K562 (cell line): ENCODE data around the gene CHST2. TPM values are rescaled to one million over a fixed set of nuclear protein-coding genes. Genes with fewer than 3 reads are reported as not detected.

Source experiments
- ATAC-seq: fragments of 200-7000 bp; cut with Tn5 transposase; 3 replicates; pipeline ENCODE4 v1.9.1; 2020; ENCODE audit warnings: moderate library complexity
- BruUV-seq: library from RNA; stranded (reverse); fragments of 400-500 nt; replicated peaks from 2 replicates; lab custom pipeline; 2021; lab: Mats Ljungman, UMichigan
- CTCF ChIA-PET: fragments of 300-600 bp; formaldehyde crosslinking; extraction: SDS; loops from one replicate; lab custom pipeline; 2021; ENCODE audit warnings: low intra/inter-chr PET ratio; lab: Yijun Ruan, JAX
- POLR2A ChIA-PET: fragments of 300-600, 350-650 bp; sonication (Branson Sonifier 250); formaldehyde crosslinking; extraction: SDS; loops from one replicate; lab custom pipeline; 2021; ENCODE audit warnings: antibody characterized with exemption, inconsistent platforms; lab: Yijun Ruan, JAX
- DNase-seq, 4 experiments: peaks; one replicate each; pipeline versions ENCODE4 v3.0.0 to v3.0.0-alpha.2; 2011 to 2018; ENCODE audit warnings: low spot score in 3 of 4, mixed read lengths in 3 of 4; ENCODE audit errors: extremely low read depth in 1 of 4
- FAIRE-seq: peaks from 2 replicates; lab custom pipeline; 2011; peaks lifted over from hg19 to GRCh38; lab: Jason Lieb, UNC
- H2AFZ ChIP-seq: 2 replicates; pipeline ENCODE4 v1.6.0; 2011; ENCODE audit warnings: low read depth, low read length, control low read depth, inconsistent platforms
- H3K27ac ChIP-seq: fragments of 200-600 bp; 3 replicates; pipeline ENCODE4 v1.8.0; 2011; ENCODE audit warnings: low read depth, mild to moderate bottlenecking, control low read depth, inconsistent platforms, low read length, moderate library complexity, mixed read lengths; ENCODE audit errors: extremely low read depth
- H3K27me3 ChIP-seq, 2 experiments: fragments of 300-600 bp in 1 of 2; 2 replicates in 1 of 2; 3 replicates in 1 of 2; pipeline versions ENCODE4 v1.6.0 to v1.8.0; 2011; ENCODE audit warnings: inconsistent platforms in 2 of 2, low read length in 2 of 2, mild to moderate bottlenecking in 1 of 2, mixed read lengths in 1 of 2, moderate library complexity in 1 of 2; ENCODE audit not compliant: control insufficient read depth in 2 of 2, insufficient read depth in 2 of 2
- H3K36me3 ChIP-seq: fragments of 300-600 bp; 3 replicates; pipeline ENCODE4 v1.8.0; 2011; ENCODE audit warnings: mild to moderate bottlenecking, low read length, inconsistent platforms; ENCODE audit not compliant: control insufficient read depth, insufficient read depth
- H3K4me1 ChIP-seq, 2 experiments: fragments of 200-600 bp in 1 of 2; replicated peaks in 1 of 2; 2 replicates in 1 of 2; 3 replicates in 1 of 2; pipeline versions ENCODE4 v1.5.1 to v1.8.0; 2011; ENCODE audit warnings: inconsistent platforms in 2 of 2, low read length in 2 of 2, mild to moderate bottlenecking in 1 of 2, mixed read lengths in 1 of 2, moderate library complexity in 1 of 2; ENCODE audit not compliant: control insufficient read depth in 2 of 2, insufficient read depth in 2 of 2
- H3K4me2 ChIP-seq: 2 replicates; pipeline ENCODE4 v1.6.1; 2011; ENCODE audit warnings: low read length, control low read depth, inconsistent platforms, mixed read lengths; ENCODE audit not compliant: insufficient read depth
- H3K4me3 ChIP-seq: fragments of 200-600 bp; sonication (generic), shearing (Covaris generic); 2 replicates; pipeline ENCODE4 v1.5.1; 2016; ENCODE audit warnings: control low read depth, inconsistent platforms
- H3K79me2 ChIP-seq: fragments of 200-600 bp; 3 replicates; pipeline ENCODE4 v1.8.0; 2011; ENCODE audit warnings: low read length, inconsistent platforms; ENCODE audit not compliant: control insufficient read depth, insufficient read depth
- H3K9ac ChIP-seq, 2 experiments: 2 replicates each; pipeline versions ENCODE4 v1.6.0 to v1.6.1; 2011; ENCODE audit warnings: low read depth in 2 of 2, low read length in 2 of 2, control low read depth in 1 of 2, inconsistent platforms in 1 of 2, mild to moderate bottlenecking in 1 of 2, mixed read lengths in 1 of 2; ENCODE audit not compliant: insufficient read depth in 1 of 2
- H3K9me1 ChIP-seq: one replicate; pipeline ENCODE4 v1.6.0; 2011; ENCODE audit warnings: inconsistent platforms, mild to moderate bottlenecking, low read length, moderate library complexity; ENCODE audit not compliant: control insufficient read depth, insufficient read depth
- H3K9me3 ChIP-seq: replicated peaks from 2 replicates; pipeline ENCODE4 v1.5.1; 2011; ENCODE audit warnings: low read depth, low read length, inconsistent platforms; ENCODE audit not compliant: control insufficient read depth, insufficient read depth
- H4K20me1 ChIP-seq: replicated peaks from 2 replicates; pipeline ENCODE4 v1.6.1; 2011; ENCODE audit warnings: low read length, inconsistent platforms, mixed read lengths; ENCODE audit not compliant: control insufficient read depth, insufficient read depth
- FOXJ2 ChIP-seq: fragments of 200-800 bp; sonication (Bioruptor generic); IDR thresholded peaks from 2 replicates; pipeline ENCODE4 v1.6.1; 2016; ENCODE audit warnings: missing genetic modification characterization, missing compliant biosample characterization
- GATAD2A ChIP-seq: fragments of 450-650 bp; IDR thresholded peaks from 2 replicates; pipeline ENCODE4 v1.6.1; 2017
- KDM1A ChIP-seq, 2 experiments: fragments of 450-650 bp; IDR thresholded peaks; 2 replicates each; pipeline ENCODE4 v1.6.1; 2016; ENCODE audit warnings: mild to moderate bottlenecking in 2 of 2
- KLF10 ChIP-seq: fragments of 250-450 bp; sonication (Bioruptor Pico); IDR thresholded peaks from 2 replicates; pipeline ENCODE4 v1.6.1; 2021; ENCODE audit warnings: matching md5 sums
- PCBP1 ChIP-seq: fragments of 200-400 bp; formaldehyde crosslinking; IDR thresholded peaks from 2 replicates; pipeline ENCODE4 v1.6.1; 2018; ENCODE audit warnings: mild to moderate bottlenecking, low read depth, low read length; ENCODE audit not compliant: poor library complexity, severe bottlenecking
- PPARD ChIP-seq: fragments of 250-450 bp; sonication (Bioruptor Pico); IDR thresholded peaks from 2 replicates; pipeline ENCODE4 v1.8.0; 2022; ENCODE audit warnings: inconsistent platforms, mild to moderate bottlenecking, moderate library complexity
- ZC3H4 ChIP-seq: sonication (generic); formaldehyde crosslinking; IDR thresholded peaks from 2 replicates; pipeline ENCODE4 v1.9.0; 2021; ENCODE audit warnings: missing genetic modification reagents, borderline replicate concordance
- ZNF12 ChIP-seq: sonication (generic); formaldehyde crosslinking; IDR thresholded peaks from 2 replicates; pipeline ENCODE4 v1.4.0; 2020; ENCODE audit warnings: mild to moderate bottlenecking, missing genetic modification reagents
- ZNF224 ChIP-seq: sonication (generic); formaldehyde crosslinking; IDR thresholded peaks from 2 replicates; pipeline ENCODE4 v1.8.0; 2022; ENCODE audit warnings: mild to moderate bottlenecking, missing genetic modification reagents
- ZNF316 ChIP-seq: fragments of 450-650 bp; IDR thresholded peaks from 2 replicates; pipeline ENCODE4 v1.6.1; 2016
- ZNF77 ChIP-seq: fragments of 250-450 bp; sonication (Bioruptor Pico); IDR thresholded peaks from 2 replicates; pipeline ENCODE4 v1.5.0; 2020
- WGBS: fragments of 100-300 bp; shearing (Covaris generic); methylation state at CpG from one replicate; pipeline ENCODE4 v1.1.6; 2016; ENCODE audit warnings: low coverage, mixed read lengths; ENCODE audit not compliant: insufficient coverage; ENCODE audit errors: missing lambda C conversion rate; 5-methylcytosine and 5-hydroxymethylcytosine counted together
- in situ Hi-C: fragments of 300-500 bp; cut with MboI; formaldehyde crosslinking; loops from 4 replicates; pipeline ENCODE4 v1.15.0; 2018; ENCODE audit warnings: inconsistent platforms, mixed read lengths
- intact Hi-C: fragments of 100-400 bp; cut with micrococcal nuclease; formaldehyde crosslinking; loops from 2 replicates; pipeline ENCODE4 v1.14.2; 2022
- polyA plus RNA-seq, 8 experiments: library from polyadenylated mRNA; depleted of rRNA in 4 of 8; stranded (reverse) in 5 of 8; unstranded in 3 of 8; fragments of >200 nt; fragmentation: Nextera tagmentation in 2 of 8; fragmentation: Illumina TruSeq in 1 of 8; extraction: Ambion mirVana in 2 of 8; extraction: Trizol in 1 of 8; gene quantifications; 2 replicates each; pipeline versions ENCODE4 v1.2.1 to v1.2.3, GENCODE V29; 2011 to 2014; ENCODE audit warnings: inconsistent platforms in 1 of 8, missing spikeins in 1 of 8
- total RNA-seq, 7 experiments: library from RNA; depleted of rRNA in 6 of 7; stranded (reverse); fragments of >200 nt in 6 of 7; fragmentation: Illumina TruSeq in 2 of 7; extraction: Trizol in 2 of 7; gene quantifications; 2 replicates each; pipeline versions ENCODE4 v1.2.1 to v1.2.3, GENCODE V29; 2011 to 2021; ENCODE audit warnings: low replicate concordance in 1 of 7

The CHST2 gene
- total and polyA plus RNA-seq, 9 of the 15 experiments (the other 6 are each of a cell fraction or from before 2014, with no cell fraction given): 3.4 to 60.3 (median 13.9) TPM

- no peaks in the 10 kb centered on the region for H3K9me1 ChIP-seq
- BruUV-seq: no TSS peak
- H3K9me3 ChIP-seq: no peaks in the 10 kb centered on the region
- FAIRE-seq (no peak), DNase-seq (no peak), ATAC-seq (no peak)
- H3K79me2 ChIP-seq: no peaks in the 10 kb centered on the region
- no peak overlapping the region for H2AFZ ChIP-seq
- H3K27ac ChIP-seq: no peak overlapping the region
- no peak for TF ChIP-seq ZNF12 (CRISPR knock-in tag)
- TF ChIP-seq ZNF224 (CRISPR knock-in tag): no peak
- TF ChIP-seq KDM1A (IDR thresholded peaks at IDR 0.05): no peak
- TF ChIP-seq ZNF77 (CRISPR knock-in tag): no peak
- no peak for TF ChIP-seq PCBP1
- no peak for TF ChIP-seq PPARD (CRISPR knock-in tag)
- TF ChIP-seq ZC3H4 (CRISPR knock-in tag): no peak
- no peak for TF ChIP-seq GATAD2A
- TF ChIP-seq KLF10 (CRISPR knock-in tag): no peak
- no peak for TF ChIP-seq ZNF316
- TF ChIP-seq FOXJ2 (tag): no peak
- H3K9ac ChIP-seq: no peak overlapping the region
- POLR2A ChIA-PET: no interaction called here
- no peaks in the 10 kb centered on the region for H4K20me1 ChIP-seq
- no peaks in the 10 kb centered on the region for H3K36me3 ChIP-seq
- H3K4me3 ChIP-seq: no peak overlapping the region
- no peaks in the 10 kb centered on the region for H3K27me3 ChIP-seq
- intact Hi-C loops: no loop called here
- 40% methylated on average over 3 of the region's 3 CpGs for WGBS
- CTCF ChIA-PET: no interaction called here
- H3K4me1 ChIP-seq: peaks cover 0 to 16% of the 10 kb centered on the region in 2 experiments; a peak in 3 of 5 replicates
- in situ Hi-C loops: no loop called here
- H3K4me2 ChIP-seq: no peak overlapping the region
These were observed 12.8 kb downstream of the CHST2 start for GRCh38 chr3:143132246-143132980.
